HG03045 (cell line): ENCODE data around the gene HABP4.
"Not testable (repeated sequence)": the region's sequence is repeated elsewhere in the genome, so short reads cannot be mapped to it uniquely, and the experiment has no call there.

Experiments used
- ATAC-seq: cut with Tn5 transposase; IDR thresholded peaks from one replicate; pipeline ENCODE4 v1.9.1; 2021; ENCODE audit warnings: mild to moderate bottlenecking, moderate library complexity; ENCODE audit not compliant: unreplicated experiment

Gene HABP4

GRCh38 chr9:96495341-96495740 lies 45.4 kb downstream of the HABP4 start:
- no peak for ATAC-seq

- no peak for ATAC-seq
These were observed 46.6 kb downstream of the HABP4 start for GRCh38 chr9:96496368-96497116.

GRCh38 chr9:96497117-96497399 lies 47.1 kb downstream of the HABP4 start:
- ATAC-seq = no peak

GRCh38 chr9:96498796-96499195 lies 48.8 kb downstream of the HABP4 start:
- ATAC-seq = no peak

GRCh38 chr9:96499257-96499656 lies 49.3 kb downstream of the HABP4 start:
- ATAC-seq = no peak

- ATAC-seq = no peak
These were observed 51.0 kb downstream of the HABP4 start for GRCh38 chr9:96500696-96501632.

GRCh38 chr9:96501633-96502538 lies 51.9 kb downstream of the HABP4 start:
- no peak for ATAC-seq

GRCh38 chr9:96502539-96503373 lies 52.8 kb downstream of the HABP4 start:
- ATAC-seq = no peak

- not testable (repeated sequence) for ATAC-seq
These were observed 53.4 kb downstream of the HABP4 start for GRCh38 chr9:96503374-96503748.

GRCh38 chr9:96503918-96504317 lies 53.9 kb downstream of the HABP4 start:
- no peak for ATAC-seq

GRCh38 chr9:96505316-96505991 lies 55.5 kb downstream of the HABP4 start:
- ATAC-seq = no peak

- ATAC-seq = no peak
These were observed 58.4 kb downstream of the HABP4 start for GRCh38 chr9:96508227-96508940.

GRCh38 chr9:96509026-96509425 lies 59.1 kb downstream of the HABP4 start:
- no peak for ATAC-seq

- no peak for ATAC-seq
These were observed 59.9 kb downstream of the HABP4 start for GRCh38 chr9:96509848-96510247.

- no peak for ATAC-seq
These were observed 60.3 kb downstream of the HABP4 start for GRCh38 chr9:96510258-96510657.

- no peak for ATAC-seq
These were observed 62.3 kb downstream of the HABP4 start for GRCh38 chr9:96512240-96512639.

- ATAC-seq = no peak
These were observed 63.7 kb downstream of the HABP4 start for GRCh38 chr9:96513622-96514021.

GRCh38 chr9:96514108-96514799 lies 64.3 kb downstream of the HABP4 start:
- no peak for ATAC-seq

GRCh38 chr9:96514800-96515158 lies 64.8 kb downstream of the HABP4 start:
- no peak for ATAC-seq
